ENCODE measurements around the gene PSG7.
"Not testable (repeated sequence)": the region's sequence is repeated elsewhere in the genome, so short reads cannot be mapped to it uniquely, and the experiment has no call there.

The PSG7 gene

DNA sequence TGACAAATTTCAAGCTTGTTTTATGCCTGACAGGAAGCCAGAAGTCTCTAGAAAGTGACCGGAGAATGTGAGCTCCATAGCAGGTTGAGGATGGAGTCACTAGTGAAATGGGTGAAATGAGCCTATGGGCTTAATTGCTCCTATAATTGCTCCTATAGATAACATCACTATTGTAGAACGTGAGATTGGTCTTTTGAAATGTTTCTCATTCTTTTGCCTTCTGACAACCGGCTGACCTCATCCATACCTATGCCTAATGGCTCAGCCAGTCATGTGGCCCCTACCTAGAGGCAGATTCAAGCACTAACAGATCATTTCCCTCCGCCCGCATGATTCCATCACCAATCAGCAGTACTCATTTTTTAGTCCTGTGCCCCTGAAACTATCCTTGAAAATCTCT is 23.5 kb downstream of the PSG7 start:
- DNase-seq (ENCODE audit: low read depth) = not testable (repeated sequence)

- DNase-seq (ENCODE audit: low read depth) = not testable (repeated sequence)
Measured at GRCh38 chr19:42912941-42913340, 24.1 kb downstream of the PSG7 start.

DNA sequence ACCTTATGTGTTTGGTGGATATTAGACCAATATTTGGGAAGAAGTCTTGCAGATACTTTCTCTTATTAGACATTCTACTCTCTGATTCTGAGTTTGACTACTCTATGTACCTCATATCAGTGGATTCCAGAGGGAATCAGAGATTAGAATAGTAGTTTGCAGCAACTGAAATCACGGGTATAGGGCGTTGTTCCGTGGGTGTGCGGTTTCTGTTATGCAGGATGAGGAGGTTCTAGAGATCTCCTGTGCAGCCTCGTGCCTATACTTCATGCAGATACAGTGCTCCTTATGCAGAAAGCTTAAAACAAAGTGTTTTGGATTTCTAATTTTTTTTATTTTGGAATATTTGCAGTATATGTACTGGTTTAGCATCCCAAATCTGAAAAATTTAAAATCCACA is 25.3 kb downstream of the PSG7 start:
- not testable (repeated sequence) for DNase-seq (ENCODE audit: low read depth)

DNA sequence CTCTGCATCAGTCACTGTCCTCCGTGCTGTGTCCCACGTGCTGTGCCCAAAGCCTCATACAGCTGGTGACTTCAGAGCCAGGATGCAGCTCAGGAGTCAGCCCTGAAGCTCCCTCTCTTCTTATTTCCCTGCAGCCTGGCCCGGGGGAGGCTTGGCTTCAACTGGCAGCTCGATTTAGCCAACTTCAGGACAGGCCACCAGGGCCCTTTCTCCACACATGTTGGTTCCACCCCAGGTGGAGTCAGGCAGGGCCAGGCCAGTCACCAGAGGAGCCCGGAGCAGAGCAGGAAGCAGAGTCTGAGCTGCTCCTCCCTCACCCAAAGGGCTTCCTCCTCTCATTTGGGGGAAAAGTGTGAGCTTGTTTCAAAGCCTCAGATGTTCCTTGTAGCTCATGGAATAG is 30.8 kb downstream of the PSG7 start:
- DNase-seq (ENCODE audit: low read depth) = not testable (repeated sequence)

- not testable (repeated sequence) for DNase-seq (ENCODE audit: low read depth)
Measured at GRCh38 chr19:42900561-42900960, 36.4 kb downstream of the PSG7 start.

- not testable (repeated sequence) for DNase-seq (ENCODE audit: low read depth)
Measured at GRCh38 chr19:42899674-42900073, 37.3 kb downstream of the PSG7 start.

DNA sequence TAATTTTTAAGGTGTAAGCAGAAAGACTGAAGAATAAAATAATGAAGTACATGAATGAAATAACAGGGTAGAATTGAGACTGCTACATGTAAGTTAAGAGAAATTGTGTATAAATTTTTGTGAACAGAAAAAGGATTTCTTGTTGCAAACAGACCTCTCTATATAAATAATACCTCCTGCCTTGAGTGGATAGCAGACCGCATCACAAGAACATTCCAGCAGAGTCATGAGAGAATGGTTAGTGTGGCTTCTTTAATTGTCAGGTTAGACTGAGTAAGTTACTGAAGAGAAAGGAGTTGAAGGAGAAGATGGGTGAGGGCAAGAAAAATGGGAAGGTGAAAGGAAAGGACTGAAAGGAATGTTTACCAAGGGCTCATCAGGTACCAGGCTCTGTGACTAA is 37.9 kb downstream of the PSG7 start:
- not testable (repeated sequence) for DNase-seq (ENCODE audit: low read depth)

DNA sequence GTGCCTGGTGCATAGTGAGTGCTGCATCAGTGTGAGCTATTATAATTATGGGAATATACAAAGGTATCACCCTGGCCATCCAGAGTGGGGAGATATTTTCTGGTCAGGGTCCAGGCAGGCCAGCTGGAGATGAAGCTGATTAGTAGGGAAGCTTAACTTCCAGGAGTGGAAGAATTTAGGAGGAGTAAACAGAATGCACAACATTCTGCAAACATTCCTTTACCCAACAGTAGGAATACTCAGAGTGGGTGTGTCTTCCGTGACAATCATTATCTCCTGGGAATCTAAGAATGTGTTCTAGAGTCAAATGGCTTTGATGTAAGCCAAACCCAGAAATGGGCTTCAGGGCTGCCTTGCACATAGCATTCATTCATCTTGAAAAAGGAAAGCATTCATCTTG is 38.4 kb downstream of the PSG7 start:
- DNase-seq (ENCODE audit: low read depth) = not testable (repeated sequence)

GRCh38 chr19:42897729-42898128 is 39.3 kb downstream of the PSG7 start:
- DNase-seq (ENCODE audit: low read depth) = not testable (repeated sequence)

- DNase-seq (ENCODE audit: low read depth) = not testable (repeated sequence)
Measured at GRCh38 chr19:42890446-42890845, 46.6 kb downstream of the PSG7 start.

DNA sequence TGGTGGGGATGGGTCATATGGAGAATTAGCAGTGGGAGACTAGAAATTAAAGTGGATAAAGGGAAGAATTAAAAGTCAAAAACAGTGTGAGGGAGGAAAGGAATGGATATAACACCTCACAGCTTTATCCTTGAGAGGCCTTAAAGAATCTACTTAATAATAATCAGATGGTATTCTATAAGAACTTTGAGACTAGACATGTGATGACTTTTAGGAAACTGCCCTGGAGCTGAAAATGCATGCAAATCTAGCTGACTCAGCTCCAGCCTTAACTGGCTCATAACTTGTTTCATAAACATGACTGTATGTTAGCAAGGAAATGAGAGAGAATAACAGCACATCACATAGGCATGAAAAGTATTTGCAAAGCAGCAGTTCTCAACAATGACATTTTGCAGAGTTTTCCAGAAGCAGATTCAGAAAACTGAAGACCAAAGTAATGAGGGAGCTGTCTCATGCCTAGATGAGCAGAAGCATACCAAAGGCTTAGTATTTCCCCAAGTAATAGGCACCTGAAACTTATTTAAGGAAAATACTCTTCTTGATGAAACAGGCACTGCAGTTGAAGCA is 49.0 kb downstream of the PSG7 start:
- DNase-seq (ENCODE audit: low read depth) = not testable (repeated sequence)

DNA sequence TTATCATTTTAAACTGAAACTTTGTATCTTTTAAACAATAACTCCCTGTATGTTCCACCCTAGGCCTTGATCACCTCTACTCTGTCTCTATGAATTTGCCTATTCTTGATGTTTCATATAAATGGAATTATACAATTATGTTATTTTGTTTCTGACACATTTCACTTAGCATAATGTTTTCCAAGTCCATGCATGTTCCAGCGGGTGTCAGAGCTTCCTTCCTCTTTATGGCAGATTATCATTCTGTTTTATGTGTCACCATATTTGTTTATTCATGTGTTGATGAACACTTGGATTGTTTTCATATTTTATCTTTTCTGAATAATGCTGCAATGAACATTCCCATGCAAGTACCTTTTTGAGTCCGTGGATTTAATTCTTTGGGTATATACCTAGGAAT is 54.3 kb downstream of the PSG7 start:
- not testable (repeated sequence) for DNase-seq (ENCODE audit: low read depth)

DNA sequence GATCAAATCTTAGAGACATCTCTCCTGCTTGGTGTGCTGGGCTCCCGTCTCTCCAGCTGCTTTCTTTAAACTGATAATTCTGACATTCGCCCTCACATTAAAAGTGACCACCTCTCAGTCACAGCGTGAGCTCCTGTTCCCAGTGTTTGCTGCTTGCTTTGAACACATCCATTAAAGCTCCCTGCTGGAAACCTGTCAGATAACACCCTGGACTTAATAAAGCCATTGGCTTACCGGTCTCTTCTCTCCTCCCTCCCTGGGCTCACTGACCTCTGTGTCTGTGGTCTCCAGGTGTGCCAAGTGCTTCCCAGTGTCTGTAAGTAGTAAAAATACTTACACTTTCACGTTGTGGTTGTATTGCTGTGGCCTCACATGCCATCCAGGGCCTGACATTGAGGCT is 55.0 kb downstream of the PSG7 start:
- not testable (repeated sequence) for DNase-seq (ENCODE audit: low read depth)

- not testable (repeated sequence) for DNase-seq (ENCODE audit: low read depth)
Measured at GRCh38 chr19:42881279-42881678, 55.7 kb downstream of the PSG7 start.

DNA sequence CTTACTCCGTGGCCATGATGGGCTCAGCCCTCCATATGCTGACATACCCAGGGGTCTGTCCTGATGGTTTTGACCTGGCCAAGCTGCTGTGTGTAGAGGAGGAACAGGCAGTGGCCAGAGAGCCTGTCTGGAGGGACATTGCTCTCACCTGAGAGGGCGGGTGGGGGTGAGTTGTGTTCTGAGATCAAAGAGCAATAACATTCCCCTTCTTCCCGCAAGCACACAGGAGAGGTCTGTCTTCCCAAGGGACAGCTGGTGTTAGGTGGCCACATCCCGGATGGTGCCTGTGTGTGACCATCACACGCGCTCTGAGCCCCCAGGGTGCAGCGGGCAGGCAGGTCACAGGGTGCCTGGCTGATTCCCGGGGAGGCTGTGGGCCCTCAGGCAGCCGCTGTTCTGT is 56.4 kb downstream of the PSG7 start:
- not testable (repeated sequence) for DNase-seq (ENCODE audit: low read depth)

DNA sequence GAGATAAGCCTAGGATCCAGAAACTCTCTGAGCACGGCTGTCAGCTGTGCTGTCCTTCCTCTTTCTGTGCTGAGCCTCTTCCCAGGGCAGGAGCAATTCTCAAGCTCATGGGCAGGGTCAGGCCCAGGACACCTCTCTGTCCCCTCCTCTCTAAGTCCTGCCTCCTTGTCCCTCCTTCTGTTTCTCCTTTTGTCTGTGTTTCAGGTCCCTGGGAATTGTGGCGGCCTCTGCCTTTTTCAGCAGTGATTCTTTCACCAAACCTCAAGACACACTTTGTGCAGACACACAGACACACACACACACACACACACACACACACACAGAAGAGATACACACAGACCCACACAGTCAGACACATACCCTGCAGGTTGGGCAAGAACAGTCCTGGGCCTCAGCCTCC is 57.4 kb downstream of the PSG7 start, which contains the start of gene PSG1:
PSG1 (minus strand) TSS at position 101 of the 400 bp plus-strand sequence. CDS start 132 bp downstream, outside the sequence.
- no peak for DNase-seq (ENCODE audit: low read depth)

DNA sequence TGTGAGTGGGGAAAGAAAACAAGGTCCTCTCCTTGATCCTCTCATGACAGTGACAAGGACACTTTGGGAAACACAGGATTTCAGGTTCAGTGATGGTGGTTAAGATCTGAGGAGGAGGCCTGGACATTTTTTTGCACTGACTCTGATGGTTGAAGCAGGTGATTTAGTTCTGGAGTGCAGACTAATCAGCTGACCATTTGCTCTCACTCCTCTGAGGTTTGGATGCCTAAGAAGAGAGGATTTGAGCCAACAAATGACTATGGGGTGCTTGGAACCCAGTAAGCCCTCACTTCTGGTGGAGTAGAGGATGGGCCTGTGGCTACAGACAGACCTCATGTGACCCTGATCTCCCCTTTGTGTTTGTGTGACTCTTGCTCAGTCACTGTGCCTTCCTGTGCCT is 60.4 kb downstream of the PSG7 start:
- DNase-seq (ENCODE audit: low read depth) = not testable (repeated sequence)

DNA sequence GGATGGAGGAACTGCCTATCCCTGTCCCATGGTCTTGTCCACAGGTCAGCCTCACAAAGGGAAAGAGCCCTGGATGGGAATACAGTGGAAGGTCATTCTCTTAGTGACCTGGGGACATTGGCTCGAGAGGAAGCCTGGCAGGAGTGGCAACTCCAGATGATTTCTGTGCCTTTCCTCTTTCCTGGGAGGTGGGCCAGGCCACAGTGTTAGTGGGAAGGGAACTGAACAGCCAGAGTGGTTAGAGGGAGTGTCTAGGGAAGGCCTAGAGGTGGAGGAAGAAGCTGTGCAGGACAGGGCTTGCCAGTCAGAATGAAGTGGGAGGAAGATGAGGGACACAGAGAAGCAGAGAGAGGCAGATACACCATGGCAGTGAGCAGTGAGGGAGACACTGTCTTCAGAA is 61.1 kb downstream of the PSG7 start:
- not testable (repeated sequence) for DNase-seq (ENCODE audit: low read depth)

- DNase-seq (ENCODE audit: low read depth) = not testable (repeated sequence)
Measured at GRCh38 chr19:42874901-42875813, 61.9 kb downstream of the PSG7 start.

DNA sequence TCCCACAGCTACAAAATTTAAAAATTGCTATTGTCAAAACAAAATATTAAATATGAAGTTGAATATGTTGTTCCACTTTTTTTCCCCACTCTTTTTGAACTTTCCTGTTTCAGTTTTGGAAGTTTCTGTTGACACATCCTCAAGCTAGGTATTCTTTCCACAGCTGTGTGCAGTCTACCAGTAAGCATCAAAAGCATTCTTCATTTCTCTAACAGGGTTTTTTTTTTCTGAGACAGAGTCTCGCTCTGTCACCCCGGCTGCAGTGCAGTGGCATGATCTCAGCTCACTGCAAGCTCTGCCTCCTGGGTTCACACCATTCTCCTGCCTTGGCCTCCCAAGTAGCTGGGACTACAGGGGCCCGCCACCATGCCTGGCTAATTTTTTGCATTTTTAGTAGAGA is 62.9 kb downstream of the PSG7 start:
- not testable (repeated sequence) for DNase-seq (ENCODE audit: low read depth)
